GM12878 (cell line): ENCODE measurements around the gene GLRA1. TPM values are rescaled to one million over a fixed set of nuclear protein-coding genes. Genes with fewer than 3 reads are reported as not detected.

ENCODE experiments used
- ATAC-seq: fragments of 200-7000 bp; cut with Tn5 transposase; 3 replicates; pipeline ENCODE4 v1.9.1; 2020; ENCODE audit warnings: mild to moderate bottlenecking, moderate library complexity
- BruUV-seq: library from RNA; stranded (reverse); fragments of 400-500 nt; replicated peaks from 2 replicates; lab custom pipeline; 2021; lab: Mats Ljungman, UMichigan
- CTCF ChIA-PET: fragments of 300-600 bp; sonication (Branson Sonifier 250); formaldehyde crosslinking; extraction: SDS; loops from one replicate; lab custom pipeline; 2021; ENCODE audit warnings: inconsistent platforms; lab: Yijun Ruan, JAX
- POLR2A ChIA-PET: fragments of 350-600 bp; formaldehyde crosslinking; extraction: SDS; loops from one replicate; lab custom pipeline; 2021; ENCODE audit warnings: inconsistent platforms; lab: Charles Lee
- RAD21 ChIA-PET: fragments of 300-600 bp; sonication (Branson Sonifier 250); formaldehyde crosslinking; loops from one replicate; lab custom pipeline; 2023; ENCODE audit warnings: antibody characterized with exemption; ENCODE audit not compliant: unreplicated experiment; lab: Charles Lee
- SMC1A ChIA-PET: fragments of 300-600 bp; sonication (Branson Sonifier 250); formaldehyde crosslinking; loops from one replicate; lab custom pipeline; 2023; ENCODE audit not compliant: unreplicated experiment, uncharacterized antibody; lab: Charles Lee
- DNase-seq: peaks from one replicate; pipeline ENCODE4 v3.0.0-alpha.2; 2011; ENCODE audit warnings: low read depth, low spot score
- FAIRE-seq: peaks from 3 replicates; lab custom pipeline; 2011; peaks lifted over from hg19 to GRCh38; lab: Jason Lieb, UNC
- H2AFZ ChIP-seq: 2 replicates; pipeline ENCODE4 v1.6.0; 2011; ENCODE audit warnings: low read depth, low read length, control low read depth; ENCODE audit not compliant: control insufficient read depth
- H3K27ac ChIP-seq: 2 replicates; pipeline ENCODE4 v1.5.1; 2011; ENCODE audit warnings: control low read depth; ENCODE audit not compliant: control insufficient read depth, insufficient read depth
- H3K27me3 ChIP-seq, 2 experiments: replicated peaks in 1 of 2; 2 replicates each; pipeline versions ENCODE4 v1.6.0 to v1.6.1; 2011; ENCODE audit warnings: low read length in 1 of 2; ENCODE audit not compliant: control insufficient read depth in 2 of 2, insufficient read depth in 2 of 2
- H3K36me3 ChIP-seq, 2 experiments: 2 replicates each; pipeline ENCODE4 v1.5.1; 2011; ENCODE audit warnings: low read length in 1 of 2; ENCODE audit not compliant: control insufficient read depth in 2 of 2, insufficient read depth in 2 of 2
- H3K4me1 ChIP-seq: 2 replicates; pipeline ENCODE4 v1.6.1; 2011; ENCODE audit warnings: mild to moderate bottlenecking, low read length, moderate library complexity, mixed read lengths; ENCODE audit not compliant: control insufficient read depth, insufficient read depth
- H3K4me2 ChIP-seq: 2 replicates; pipeline ENCODE4 v1.6.0; 2011; ENCODE audit warnings: control low read depth; ENCODE audit not compliant: control insufficient read depth, insufficient read depth
- H3K4me3 ChIP-seq: fragments of 200-600 bp; sonication (generic); 2 replicates; pipeline ENCODE4 v1.5.1; 2016
- H3K79me2 ChIP-seq: 2 replicates; pipeline ENCODE4 v1.6.0; 2011; ENCODE audit warnings: low read length; ENCODE audit not compliant: control insufficient read depth, insufficient read depth
- H3K9ac ChIP-seq: 2 replicates; pipeline ENCODE4 v1.8.0; 2011; ENCODE audit warnings: low read length, control low read depth, mixed read lengths; ENCODE audit not compliant: control insufficient read depth, insufficient read depth
- H3K9me3 ChIP-seq: replicated peaks from 3 replicates; pipeline ENCODE4 v1.5.1; 2011; ENCODE audit warnings: mild to moderate bottlenecking, low read length; ENCODE audit not compliant: control insufficient read depth, insufficient read depth
- H4K20me1 ChIP-seq: 2 replicates; pipeline ENCODE4 v1.6.0; 2011; ENCODE audit not compliant: control insufficient read depth, insufficient read depth
- BCL11A ChIP-seq: IDR thresholded peaks from 2 replicates; pipeline ENCODE4 v1.6.1; 2011; ENCODE audit warnings: low read depth, low read length
- BRCA1 ChIP-seq: IDR thresholded peaks from 2 replicates; pipeline ENCODE4 v1.6.1; 2011; ENCODE audit warnings: low read depth, low read length, improper control_type of control experiment
- CHD2 ChIP-seq: IDR thresholded peaks from 2 replicates; pipeline ENCODE4 v1.6.1; 2011; ENCODE audit warnings: low read depth, low read length, improper control_type of control experiment, borderline replicate concordance
- CREM ChIP-seq: IDR thresholded peaks from 2 replicates; pipeline ENCODE4 v1.6.1; 2014; ENCODE audit warnings: antibody characterized with exemption, low read depth
- E2F8 ChIP-seq: fragments of 450-650 bp; IDR thresholded peaks from 2 replicates; pipeline ENCODE4 v1.6.1; 2018; ENCODE audit warnings: mild to moderate bottlenecking, low read depth, moderate library complexity; ENCODE audit not compliant: partially characterized antibody
- FOS ChIP-seq: IDR thresholded peaks from 3 replicates; pipeline ENCODE4 v1.6.1; 2011; ENCODE audit warnings: borderline replicate concordance; ENCODE audit not compliant: insufficient read length; ENCODE audit errors: extremely low read depth
- GABPA ChIP-seq: IDR thresholded peaks from 2 replicates; pipeline ENCODE4 v1.6.1; 2014; ENCODE audit warnings: antibody characterized with exemption, low read depth, mild to moderate bottlenecking, inconsistent platforms
- IRF4 ChIP-seq: IDR thresholded peaks from 2 replicates; pipeline ENCODE4 v1.6.1; 2011; ENCODE audit warnings: low read depth, low read length
- KDM1A ChIP-seq: fragments of 200-600 bp; sonication (generic); IDR thresholded peaks from 2 replicates; pipeline ENCODE4 v1.6.1; 2016; ENCODE audit warnings: borderline replicate concordance
- MTA2 ChIP-seq: fragments of 450-650 bp; IDR thresholded peaks from 2 replicates; pipeline ENCODE4 v1.6.1; 2016; ENCODE audit warnings: low read depth, mild to moderate bottlenecking, moderate library complexity
- MTA3 ChIP-seq: IDR thresholded peaks from 2 replicates; pipeline ENCODE4 v1.6.1; 2012; ENCODE audit warnings: low read length, inconsistent platforms, borderline replicate concordance
- POLR2AphosphoS5 ChIP-seq: IDR thresholded peaks from 2 replicates; pipeline ENCODE4 v1.6.1; 2011; ENCODE audit warnings: mild to moderate bottlenecking, low read length, inconsistent platforms
- POU2F2 ChIP-seq: IDR thresholded peaks from 3 replicates; pipeline ENCODE4 v1.6.1; 2011; ENCODE audit warnings: low read depth, mild to moderate bottlenecking, low read length, borderline replicate concordance
- SIX5 ChIP-seq: IDR thresholded peaks from 2 replicates; pipeline ENCODE4 v1.6.1; 2011; ENCODE audit warnings: mild to moderate bottlenecking, low read depth, low read length, moderate library complexity; ENCODE audit not compliant: severe bottlenecking
- SMAD1 ChIP-seq: fragments of 450-650 bp; IDR thresholded peaks from 2 replicates; pipeline ENCODE4 v1.6.1; 2018; ENCODE audit warnings: mild to moderate bottlenecking, low read depth; ENCODE audit not compliant: partially characterized antibody
- SPI1 ChIP-seq: IDR thresholded peaks from 2 replicates; pipeline ENCODE4 v1.6.1; 2011; ENCODE audit warnings: low read depth, mild to moderate bottlenecking, low read length, moderate library complexity, borderline replicate concordance; ENCODE audit not compliant: insufficient read depth
- TCF3 ChIP-seq: IDR thresholded peaks from 2 replicates; pipeline ENCODE4 v1.6.1; 2012; ENCODE audit warnings: low read depth, mild to moderate bottlenecking, low read length, borderline replicate concordance; ENCODE audit not compliant: insufficient read depth
- ZSCAN29 ChIP-seq: fragments of 450-650 bp; IDR thresholded peaks from 2 replicates; pipeline ENCODE4 v1.6.1; 2017; ENCODE audit warnings: mild to moderate bottlenecking, moderate library complexity
- whole genome bisulfite sequencing: methylation state at CpG from one replicate; pipeline ENCODE4 v1.1.6; 2016; ENCODE audit warnings: low lambda C conversion rate; ENCODE audit not compliant: insufficient replicate concordance, insufficient coverage; ENCODE audit errors: missing lambda C conversion rate; 5-methylcytosine and 5-hydroxymethylcytosine counted together
- in situ Hi-C: fragments of 300-500 bp; cut with MboI; formaldehyde crosslinking; loops from 9 replicates; pipeline ENCODE4 v1.14.3; 2018; ENCODE audit warnings: mixed read lengths
- intact Hi-C: fragments of 100-400 bp; cut with micrococcal nuclease; formaldehyde crosslinking; loops from one replicate; pipeline ENCODE4 v1.14.2; 2022; ENCODE audit not compliant: unreplicated experiment
- polyA plus RNA-seq, 11 experiments: library from polyadenylated mRNA; depleted of rRNA in 4 of 11; unstranded in 6 of 11; stranded (reverse) in 5 of 11; fragments of >200 nt; fragmentation: Nextera tagmentation in 4 of 11; fragmentation: Illumina TruSeq in 1 of 11; extraction: Ambion mirVana in 4 of 11; extraction: Trizol in 1 of 11; gene quantifications; 1 replicate in 1 of 11; 2 replicates in 10 of 11; pipeline versions ENCODE4 v1.2.1 to v1.2.3, GENCODE V29; 2011 to 2016; ENCODE audit warnings: inconsistent platforms in 2 of 11, missing spikeins in 2 of 11, low read depth in 1 of 11
- total RNA-seq, 4 experiments: library from RNA; depleted of rRNA in 3 of 4; stranded (reverse); fragments of >200 nt in 3 of 4; fragmentation: Illumina TruSeq in 1 of 4; extraction: Trizol in 1 of 4; gene quantifications; 2 replicates each; pipeline versions ENCODE4 v1.2.1 to v1.2.3, GENCODE V29; 2013 to 2021

GLRA1 gene
- total and polyA plus RNA-seq, 10 of the 15 experiments (the other 5 are each of a cell fraction or from before 2014, with no cell fraction given) = not detected

GRCh38 chr5:151880324-151880723 is 44.3 kb downstream of the GLRA1 start:
- ChIA-PET SMC1A (no interaction called here), POLR2A (no interaction called here), RAD21 (no interaction called here), CTCF (no interaction called here)
- intact Hi-C loops = no loop called here
- H3K4me2 ChIP-seq = no peak overlapping the region
- H3K27ac ChIP-seq = no peak overlapping the region
- no peaks in the 10 kb centered on the region; a peak in 1 of 4 replicates for H3K36me3 ChIP-seq
- H4K20me1 ChIP-seq = no peaks in the 10 kb centered on the region
- no peak overlapping the region for H2AFZ ChIP-seq
- H3K4me1 ChIP-seq = no peaks in the 10 kb centered on the region
- in situ Hi-C loops = no loop called here
- no peaks in the 10 kb centered on the region for H3K27me3 ChIP-seq
- no peaks in the 10 kb centered on the region; the same call in 2 of the 3 replicates for H3K9me3 ChIP-seq
- FAIRE-seq (no peak), ATAC-seq (no peak), DNase-seq (no peak)
- H3K4me3 ChIP-seq = no peak overlapping the region
- BruUV-seq = no TSS peak
- no peak for TF ChIP-seq ZSCAN29
- no peak for TF ChIP-seq GABPA
- TF ChIP-seq IRF4 = no peak
- TF ChIP-seq MTA3 = no peak
- TF ChIP-seq SPI1 = no peak
- TF ChIP-seq FOS = no peak
- no peak for TF ChIP-seq CHD2
- H3K9ac ChIP-seq = no peak overlapping the region
- no peaks in the 10 kb centered on the region for H3K79me2 ChIP-seq

GRCh38 chr5:151873701-151874100 is 51.0 kb downstream of the GLRA1 start:
- Histone ChIP-seq H3K4me3 (no peak overlapping the region), H3K9me3 (no peaks in the 10 kb centered on the region; the same call in 2 of the 3 replicates), H3K9ac (no peak overlapping the region), H3K27me3 (no peaks in the 10 kb centered on the region), H4K20me1 (no peaks in the 10 kb centered on the region), H2AFZ (no peak overlapping the region), H3K4me1 (no peaks in the 10 kb centered on the region), H3K36me3 (no peaks in the 10 kb centered on the region), H3K27ac (no peak overlapping the region), H3K4me2 (no peak overlapping the region), H3K79me2 (no peaks in the 10 kb centered on the region)
- no peak for FAIRE-seq
- intact Hi-C loops = no loop called here
- 81% methylated on average over 3 of the region's 3 CpGs for WGBS
- ATAC-seq = no peak
- no TSS peak for BruUV-seq
- CTCF ChIA-PET = no interaction called here
- in situ Hi-C loops = no loop called here
- POLR2A ChIA-PET = no interaction called here
- SMC1A ChIA-PET = no interaction called here
- DNase-seq = no peak
- RAD21 ChIA-PET = no interaction called here
- TF ChIP-seq SIX5 (no peak), BRCA1 (no peak), E2F8 (no peak), POU2F2 (no peak), POLR2AphosphoS5 (no peak), BCL11A (no peak), KDM1A (no peak), MTA2 (no peak), CREM (no peak), SMAD1 (no peak), TCF3 (no peak)
